K562 (cell line): Measurements from ENCODE around the gene C1QTNF6. TPM values are rescaled to one million over a fixed set of nuclear protein-coding genes. Genes with fewer than 3 reads are reported as not detected.

Experiments
- ATAC-seq: fragments of 200-7000 bp; cut with Tn5 transposase; 3 replicates; pipeline ENCODE4 v1.9.1; 2020; ENCODE audit warnings: moderate library complexity
- BruUV-seq: library from RNA; stranded (reverse); fragments of 400-500 nt; replicated peaks from 2 replicates; lab custom pipeline; 2021; lab: Mats Ljungman, UMichigan
- CTCF ChIA-PET: fragments of 300-600 bp; formaldehyde crosslinking; extraction: SDS; loops from one replicate; lab custom pipeline; 2021; ENCODE audit warnings: low intra/inter-chr PET ratio; lab: Yijun Ruan, JAX
- POLR2A ChIA-PET: fragments of 300-600, 350-650 bp; sonication (Branson Sonifier 250); formaldehyde crosslinking; extraction: SDS; loops from one replicate; lab custom pipeline; 2021; ENCODE audit warnings: antibody characterized with exemption, inconsistent platforms; lab: Yijun Ruan, JAX
- DNase-seq, 4 experiments: peaks; one replicate each; pipeline versions ENCODE4 v3.0.0 to v3.0.0-alpha.2; 2011 to 2018; ENCODE audit warnings: low spot score in 3 of 4, mixed read lengths in 3 of 4; ENCODE audit errors: extremely low read depth in 1 of 4
- FAIRE-seq: peaks from 2 replicates; lab custom pipeline; 2011; peaks lifted over from hg19 to GRCh38; lab: Jason Lieb, UNC
- H2AFZ ChIP-seq: 2 replicates; pipeline ENCODE4 v1.6.0; 2011; ENCODE audit warnings: low read depth, low read length, control low read depth, inconsistent platforms
- H3K27ac ChIP-seq: fragments of 200-600 bp; 3 replicates; pipeline ENCODE4 v1.8.0; 2011; ENCODE audit warnings: low read depth, mild to moderate bottlenecking, control low read depth, inconsistent platforms, low read length, moderate library complexity, mixed read lengths; ENCODE audit errors: extremely low read depth
- H3K27me3 ChIP-seq, 2 experiments: fragments of 300-600 bp in 1 of 2; 2 replicates in 1 of 2; 3 replicates in 1 of 2; pipeline versions ENCODE4 v1.6.0 to v1.8.0; 2011; ENCODE audit warnings: inconsistent platforms in 2 of 2, low read length in 2 of 2, mild to moderate bottlenecking in 1 of 2, mixed read lengths in 1 of 2, moderate library complexity in 1 of 2; ENCODE audit not compliant: control insufficient read depth in 2 of 2, insufficient read depth in 2 of 2
- H3K36me3 ChIP-seq: fragments of 300-600 bp; 3 replicates; pipeline ENCODE4 v1.8.0; 2011; ENCODE audit warnings: mild to moderate bottlenecking, low read length, inconsistent platforms; ENCODE audit not compliant: control insufficient read depth, insufficient read depth
- H3K4me1 ChIP-seq, 2 experiments: fragments of 200-600 bp in 1 of 2; replicated peaks in 1 of 2; 2 replicates in 1 of 2; 3 replicates in 1 of 2; pipeline versions ENCODE4 v1.5.1 to v1.8.0; 2011; ENCODE audit warnings: inconsistent platforms in 2 of 2, low read length in 2 of 2, mild to moderate bottlenecking in 1 of 2, mixed read lengths in 1 of 2, moderate library complexity in 1 of 2; ENCODE audit not compliant: control insufficient read depth in 2 of 2, insufficient read depth in 2 of 2
- H3K4me2 ChIP-seq: 2 replicates; pipeline ENCODE4 v1.6.1; 2011; ENCODE audit warnings: low read length, control low read depth, inconsistent platforms, mixed read lengths; ENCODE audit not compliant: insufficient read depth
- H3K4me3 ChIP-seq: fragments of 200-600 bp; sonication (generic), shearing (Covaris generic); 2 replicates; pipeline ENCODE4 v1.5.1; 2016; ENCODE audit warnings: control low read depth, inconsistent platforms
- H3K79me2 ChIP-seq: fragments of 200-600 bp; 3 replicates; pipeline ENCODE4 v1.8.0; 2011; ENCODE audit warnings: low read length, inconsistent platforms; ENCODE audit not compliant: control insufficient read depth, insufficient read depth
- H3K9ac ChIP-seq, 2 experiments: 2 replicates each; pipeline versions ENCODE4 v1.6.0 to v1.6.1; 2011; ENCODE audit warnings: low read depth in 2 of 2, low read length in 2 of 2, control low read depth in 1 of 2, inconsistent platforms in 1 of 2, mild to moderate bottlenecking in 1 of 2, mixed read lengths in 1 of 2; ENCODE audit not compliant: insufficient read depth in 1 of 2
- H3K9me1 ChIP-seq: one replicate; pipeline ENCODE4 v1.6.0; 2011; ENCODE audit warnings: inconsistent platforms, mild to moderate bottlenecking, low read length, moderate library complexity; ENCODE audit not compliant: control insufficient read depth, insufficient read depth
- H3K9me3 ChIP-seq: replicated peaks from 2 replicates; pipeline ENCODE4 v1.5.1; 2011; ENCODE audit warnings: low read depth, low read length, inconsistent platforms; ENCODE audit not compliant: control insufficient read depth, insufficient read depth
- H4K20me1 ChIP-seq: replicated peaks from 2 replicates; pipeline ENCODE4 v1.6.1; 2011; ENCODE audit warnings: low read length, inconsistent platforms, mixed read lengths; ENCODE audit not compliant: control insufficient read depth, insufficient read depth
- CEBPG ChIP-seq, 3 experiments: fragments of 200-800 bp in 1 of 3; sonication (Bioruptor generic) in 1 of 3; sonication (generic) in 1 of 3; formaldehyde crosslinking in 1 of 3; IDR thresholded peaks in 2 of 3; conservative IDR thresholded peaks in 1 of 3; 2 replicates each; pipeline versions ENCODE4 v1.6.1 to v1.8.0; 2016 to 2022; ENCODE audit warnings: missing compliant biosample characterization in 2 of 3, missing genetic modification characterization in 2 of 3, mild to moderate bottlenecking in 1 of 3, missing genetic modification reagents in 1 of 3
- HBP1 ChIP-seq: fragments of 450-650 bp; formaldehyde crosslinking; IDR thresholded peaks from 2 replicates; pipeline ENCODE4 v1.4.0; 2022; ENCODE audit warnings: missing genetic modification characterization
- HEY1 ChIP-seq: fragments of 250-450 bp; sonication (Bioruptor Pico); IDR thresholded peaks from 2 replicates; pipeline ENCODE4 v1.5.0; 2020; ENCODE audit warnings: mild to moderate bottlenecking, moderate library complexity, borderline replicate concordance
- IFI16 ChIP-seq: fragments of 250-450 bp; sonication (Bioruptor Pico); IDR thresholded peaks from 2 replicates; pipeline ENCODE4 v2.1.2; 2022; ENCODE audit warnings: mild to moderate bottlenecking, inconsistent platforms
- MAFF ChIP-seq: IDR thresholded peaks from 2 replicates; pipeline ENCODE4 v1.6.1; 2012; ENCODE audit warnings: low read length, improper control_type of control experiment
- TSC22D4 ChIP-seq: fragments of 450-650 bp; IDR thresholded peaks from 2 replicates; pipeline ENCODE4 v1.6.1; 2016; ENCODE audit warnings: missing genetic modification characterization, missing biosample characterization, control low read depth
- ZBTB33 ChIP-seq: sonication (generic); formaldehyde crosslinking; IDR thresholded peaks from 2 replicates; pipeline ENCODE4 v1.8.1; 2023; ENCODE audit warnings: mild to moderate bottlenecking, missing genetic modification reagents
- ZBTB34 ChIP-seq: fragments of 250-450 bp; sonication (Bioruptor Pico); IDR thresholded peaks from 2 replicates; pipeline ENCODE4 v1.8.0; 2021; ENCODE audit warnings: mild to moderate bottlenecking, moderate library complexity
- ZNF280A ChIP-seq: fragments of 450-650 bp; IDR thresholded peaks from 2 replicates; pipeline ENCODE4 v1.6.1; 2018; ENCODE audit warnings: mild to moderate bottlenecking, low read depth; ENCODE audit not compliant: partially characterized antibody
- ZNF668 ChIP-seq: fragments of 250-450 bp; sonication (Bioruptor Pico); IDR thresholded peaks from 2 replicates; pipeline ENCODE4 v1.8.0; 2022; ENCODE audit warnings: mild to moderate bottlenecking, inconsistent platforms
- ZNF766 ChIP-seq: fragments of 200-800 bp; sonication (Bioruptor generic); conservative IDR thresholded peaks from 2 replicates; pipeline ENCODE4 v1.6.1; 2016; ENCODE audit warnings: missing genetic modification characterization, missing compliant biosample characterization
- WGBS: fragments of 100-300 bp; shearing (Covaris generic); methylation state at CpG from one replicate; pipeline ENCODE4 v1.1.6; 2016; ENCODE audit warnings: low coverage, mixed read lengths; ENCODE audit not compliant: insufficient coverage; ENCODE audit errors: missing lambda C conversion rate; 5-methylcytosine and 5-hydroxymethylcytosine counted together
- in situ Hi-C: fragments of 300-500 bp; cut with MboI; formaldehyde crosslinking; loops from 4 replicates; pipeline ENCODE4 v1.15.0; 2018; ENCODE audit warnings: inconsistent platforms, mixed read lengths
- intact Hi-C: fragments of 100-400 bp; cut with micrococcal nuclease; formaldehyde crosslinking; loops from 2 replicates; pipeline ENCODE4 v1.14.2; 2022
- polyA plus RNA-seq, 8 experiments: library from polyadenylated mRNA; depleted of rRNA in 4 of 8; stranded (reverse) in 5 of 8; unstranded in 3 of 8; fragments of >200 nt; fragmentation: Nextera tagmentation in 2 of 8; fragmentation: Illumina TruSeq in 1 of 8; extraction: Ambion mirVana in 2 of 8; extraction: Trizol in 1 of 8; gene quantifications; 2 replicates each; pipeline versions ENCODE4 v1.2.1 to v1.2.3, GENCODE V29; 2011 to 2014; ENCODE audit warnings: inconsistent platforms in 1 of 8, missing spikeins in 1 of 8
- total RNA-seq, 7 experiments: library from RNA; depleted of rRNA in 6 of 7; stranded (reverse); fragments of >200 nt in 6 of 7; fragmentation: Illumina TruSeq in 2 of 7; extraction: Trizol in 2 of 7; gene quantifications; 2 replicates each; pipeline versions ENCODE4 v1.2.1 to v1.2.3, GENCODE V29; 2011 to 2021; ENCODE audit warnings: low replicate concordance in 1 of 7

The C1QTNF6 gene
- total and polyA plus RNA-seq, 9 of the 15 experiments (the other 6 are each of a cell fraction or from before 2014, with no cell fraction given), result 0.18 to 0.92 (median 0.55) TPM

- no TSS peak for BruUV-seq
- ChIA-PET CTCF (no interaction called here), POLR2A (no interaction called here)
- no peak overlapping the region for H2AFZ ChIP-seq
- ATAC-seq (no peak), FAIRE-seq (no peak), DNase-seq (no peak)
- H3K79me2 ChIP-seq, result no peaks in the 10 kb centered on the region
- 0 out of 2 replicates have a peak, but pooled peaks cover 3% of the 10 kb centered on the region for H4K20me1 ChIP-seq
- peaks cover 0 to 25% of the 10 kb centered on the region in 2 experiments; a peak in 3 of 5 replicates for H3K4me1 ChIP-seq
- H3K9ac ChIP-seq, result no peak overlapping the region
- no peaks in the 10 kb centered on the region for H3K9me3 ChIP-seq
- H3K9me1 ChIP-seq, result no peaks in the 10 kb centered on the region
- H3K4me3 ChIP-seq, result no peak overlapping the region
- 6% methylated on average over 2 of the region's 3 CpGs for WGBS
- no peaks in the 10 kb centered on the region for H3K36me3 ChIP-seq
- TF ChIP-seq HBP1 (CRISPR knock-in tag), result no peak
- TF ChIP-seq TSC22D4 (tag), result no peak
- no peak for TF ChIP-seq ZBTB34
- TF ChIP-seq ZNF280A, result no peak
- no peak for TF ChIP-seq ZBTB33 (CRISPR knock-in tag)
- no peak for TF ChIP-seq HEY1 (CRISPR knock-in tag)
- TF ChIP-seq MAFF, result no peak
- TF ChIP-seq CEBPG (CRISPR knock-in tag; IDR thresholded peaks at IDR 0.05), result no peak
- no peak for TF ChIP-seq CEBPG (tag; conservative IDR thresholded peaks at IDR 0.05 in 1 of 2, IDR thresholded peaks at IDR 0.05 in 1 of 2)
- TF ChIP-seq ZNF668, result no peak
- TF ChIP-seq ZNF766 (CRISPR knock-in tag), result no peak
- TF ChIP-seq IFI16 (CRISPR knock-in tag), result no peak
- in situ Hi-C loops, result no loop called here
- no peak overlapping the region for H3K4me2 ChIP-seq
- H3K27me3 ChIP-seq, result peaks cover 3 to 40% of the 10 kb centered on the region in 2 experiments; a peak in 4 of 5 replicates
- no peak overlapping the region for H3K27ac ChIP-seq
- intact Hi-C loops, result no loop called here
These were observed 5.2 kb downstream of the C1QTNF6 start for GRCh38 chr22:37182949-37183245.
